ENCODE results near the gene DCXR. TPM values are rescaled to one million over a fixed set of nuclear protein-coding genes. Genes with fewer than 3 reads are reported as not detected.

The DCXR gene
- total RNA-seq, 1 experiment from 2014 or later = 87.8 TPM

DNA sequence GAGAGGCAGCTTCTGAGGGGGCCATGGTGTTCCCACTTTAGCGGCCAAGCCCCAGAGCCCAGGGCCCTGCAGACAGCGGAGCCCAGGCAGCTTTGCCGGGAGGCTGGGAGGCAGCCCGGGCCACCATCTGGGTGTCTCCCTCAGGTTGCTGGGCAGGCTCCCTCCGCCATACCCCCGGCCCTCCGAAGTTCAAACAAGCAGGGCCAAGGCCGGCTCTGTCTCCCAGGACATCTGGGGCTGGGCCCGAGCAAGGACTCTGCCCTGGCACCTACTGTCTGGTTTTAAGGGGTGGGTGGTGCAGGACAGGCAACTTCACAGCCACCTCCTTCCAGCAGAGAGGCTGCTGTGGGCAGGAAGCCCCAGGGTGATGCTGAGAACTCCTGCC lies 25.5 kb upstream of the DCXR start:
- BruUV-seq (replicated peaks) = no TSS peak
- H3K4me3 Mint-ChIP-seq (ENCODE audit: low read depth, unreplicated experiment) = no peak overlapping the region

DNA sequence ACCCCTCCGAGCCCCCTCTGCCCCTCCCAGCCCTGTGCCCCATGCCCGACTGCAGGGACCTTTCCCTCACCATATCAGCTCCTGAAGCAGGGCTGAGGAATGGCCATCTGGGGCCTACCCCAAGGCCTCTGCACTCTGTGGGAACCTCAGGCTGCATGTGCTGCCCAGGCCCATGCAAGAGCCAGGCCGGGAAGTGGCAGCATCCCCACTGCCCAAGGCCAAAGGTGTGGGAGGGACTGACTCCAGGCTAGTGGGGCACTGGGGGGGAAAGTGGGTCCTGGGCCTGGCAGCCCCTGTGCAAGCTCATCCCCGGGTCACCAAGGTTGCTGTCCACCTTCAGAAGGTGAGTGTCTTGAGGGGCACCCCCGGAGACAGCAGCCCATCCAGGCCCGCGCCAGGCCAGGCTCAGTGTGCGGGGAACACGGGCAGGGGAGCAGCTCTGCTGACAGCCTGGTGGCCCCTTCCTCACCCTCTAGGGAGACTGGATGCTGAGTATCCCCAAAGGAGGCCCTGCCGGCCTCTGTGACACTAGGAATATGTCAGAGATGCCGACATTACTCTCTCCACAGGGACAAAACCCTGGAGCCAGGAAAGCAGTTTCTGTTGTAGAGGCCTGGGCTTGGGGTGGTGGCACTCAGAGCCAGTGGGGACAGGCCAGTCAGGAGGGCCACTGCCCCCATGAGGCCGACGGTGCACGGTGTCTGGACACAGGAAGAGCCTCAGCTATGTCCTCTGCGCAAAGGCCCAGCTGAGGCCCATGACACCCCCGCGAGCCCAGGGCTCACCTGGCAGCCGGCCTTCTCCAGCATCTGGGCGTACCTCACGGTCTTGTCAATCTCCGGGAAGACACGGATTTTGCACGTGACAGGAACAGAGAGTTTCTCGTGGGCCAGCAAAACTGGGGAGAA lies 24.8 kb upstream of the DCXR start:
- Mint-ChIP-seq H3K27me3 (ENCODE audit: unreplicated experiment) (no peaks in the 10 kb centered on the region), H3K9me3 (ENCODE audit: low read depth, unreplicated experiment) (no peaks in the 10 kb centered on the region), H3K4me3 (ENCODE audit: low read depth, unreplicated experiment) (no peak overlapping the region), H3K36me3 (ENCODE audit: insufficient read depth, unreplicated experiment) (peaks cover 58% of the 10 kb centered on the region), H3K4me1 (ENCODE audit: low read depth, unreplicated experiment) (no peaks in the 10 kb centered on the region), H3K27ac (ENCODE audit: unreplicated experiment) (no peak overlapping the region)
- CTCF ChIA-PET = no interaction called here
- BruUV-seq (replicated peaks) = no TSS peak
- intact Hi-C loops (cut with micrococcal nuclease; ENCODE audit: unreplicated experiment) = no loop called here
- TF ChIP-seq, protein P1, sequence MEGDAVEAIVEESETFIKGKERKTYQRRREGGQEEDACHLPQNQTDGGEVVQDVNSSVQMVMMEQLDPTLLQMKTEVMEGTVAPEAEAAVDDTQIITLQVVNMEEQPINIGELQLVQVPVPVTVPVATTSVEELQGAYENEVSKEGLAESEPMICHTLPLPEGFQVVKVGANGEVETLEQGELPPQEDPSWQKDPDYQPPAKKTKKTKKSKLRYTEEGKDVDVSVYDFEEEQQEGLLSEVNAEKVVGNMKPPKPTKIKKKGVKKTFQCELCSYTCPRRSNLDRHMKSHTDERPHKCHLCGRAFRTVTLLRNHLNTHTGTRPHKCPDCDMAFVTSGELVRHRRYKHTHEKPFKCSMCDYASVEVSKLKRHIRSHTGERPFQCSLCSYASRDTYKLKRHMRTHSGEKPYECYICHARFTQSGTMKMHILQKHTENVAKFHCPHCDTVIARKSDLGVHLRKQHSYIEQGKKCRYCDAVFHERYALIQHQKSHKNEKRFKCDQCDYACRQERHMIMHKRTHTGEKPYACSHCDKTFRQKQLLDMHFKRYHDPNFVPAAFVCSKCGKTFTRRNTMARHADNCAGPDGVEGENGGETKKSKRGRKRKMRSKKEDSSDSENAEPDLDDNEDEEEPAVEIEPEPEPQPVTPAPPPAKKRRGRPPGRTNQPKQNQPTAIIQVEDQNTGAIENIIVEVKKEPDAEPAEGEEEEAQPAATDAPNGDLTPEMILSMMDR (IDR thresholded peaks at IDR 0.05; ENCODE audit: unreplicated experiment) = no peak
- DNase-seq = no peak

More for the DNA sequence above, 25.5 kb upstream of the DCXR start:
- CTCF ChIA-PET = no interaction called here
- intact Hi-C loops (cut with micrococcal nuclease; ENCODE audit: unreplicated experiment) = no loop called here
- no peak for DNase-seq
- Mint-ChIP-seq H3K4me1 (ENCODE audit: low read depth, unreplicated experiment) (no peaks in the 10 kb centered on the region), H3K9me3 (ENCODE audit: low read depth, unreplicated experiment) (no peaks in the 10 kb centered on the region), H3K27ac (ENCODE audit: unreplicated experiment) (no peak overlapping the region), H3K27me3 (ENCODE audit: unreplicated experiment) (no peaks in the 10 kb centered on the region), H3K36me3 (ENCODE audit: insufficient read depth, unreplicated experiment) (peaks cover 51% of the 10 kb centered on the region)
- TF ChIP-seq, protein P1 (IDR thresholded peaks at IDR 0.05; ENCODE audit: unreplicated experiment) = no peak

DNA sequence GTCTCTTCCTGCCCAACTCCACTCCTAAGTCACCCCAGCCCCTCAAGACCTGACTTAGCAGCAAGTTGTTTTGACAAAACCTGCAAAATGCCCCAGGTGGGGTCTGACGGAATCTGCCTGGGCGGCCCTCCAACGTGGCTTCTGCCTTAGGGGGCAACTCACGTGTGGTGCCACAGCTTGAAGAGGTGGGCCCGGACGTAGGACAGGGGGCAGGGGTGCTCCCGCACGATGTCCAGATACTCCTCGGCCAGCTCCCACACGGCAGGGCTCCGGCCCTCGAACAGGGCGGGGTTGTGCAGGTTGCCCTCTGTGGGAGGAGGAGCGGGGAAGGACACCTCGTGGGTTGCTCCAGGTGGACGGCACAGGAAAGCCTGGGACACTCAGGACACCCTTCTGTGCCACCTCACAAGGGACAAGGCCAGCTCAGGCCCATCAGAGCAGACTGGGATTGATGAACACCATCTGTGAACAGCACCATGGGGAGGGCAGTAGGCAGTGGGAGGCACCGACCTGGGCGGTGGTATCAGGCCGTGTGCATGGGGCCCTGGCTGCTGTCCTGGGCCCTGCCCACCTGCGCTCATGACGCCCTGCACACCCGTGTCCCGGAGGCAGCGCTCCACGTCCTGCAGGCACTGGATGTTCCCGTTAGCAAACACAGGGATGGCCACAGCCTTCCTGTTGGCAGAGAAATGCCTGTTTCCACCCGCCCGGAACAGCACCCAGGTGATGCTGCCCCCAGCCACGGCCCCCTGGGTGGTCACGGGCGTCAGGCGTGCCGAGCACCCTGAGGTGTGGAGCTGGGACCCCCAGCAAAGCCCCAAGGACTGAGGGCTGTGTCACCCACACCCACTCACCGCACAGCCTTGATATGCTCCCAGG lies 23.8 kb upstream of the DCXR start:
- CTCF ChIA-PET = no interaction called here
- BruUV-seq (replicated peaks) = no TSS peak
- Mint-ChIP-seq H3K4me1 (ENCODE audit: low read depth, unreplicated experiment) (no peaks in the 10 kb centered on the region), H3K27me3 (ENCODE audit: unreplicated experiment) (no peaks in the 10 kb centered on the region), H3K36me3 (ENCODE audit: insufficient read depth, unreplicated experiment) (peaks cover 64% of the 10 kb centered on the region), H3K9me3 (ENCODE audit: low read depth, unreplicated experiment) (no peaks in the 10 kb centered on the region), H3K4me3 (ENCODE audit: low read depth, unreplicated experiment) (no peak overlapping the region), H3K27ac (ENCODE audit: unreplicated experiment) (no peak overlapping the region)
- no peak for DNase-seq
- intact Hi-C loops (cut with micrococcal nuclease; ENCODE audit: unreplicated experiment) = no loop called here
- TF ChIP-seq, protein P1 (IDR thresholded peaks at IDR 0.05; ENCODE audit: unreplicated experiment) = no peak

GRCh38 chr17:82060614-82061013 lies 23.1 kb upstream of the DCXR start:
- intact Hi-C loops (cut with micrococcal nuclease; ENCODE audit: unreplicated experiment) = no loop called here
- no peak for DNase-seq
- Mint-ChIP-seq H3K9me3 (ENCODE audit: low read depth, unreplicated experiment) (no peaks in the 10 kb centered on the region), H3K27me3 (ENCODE audit: unreplicated experiment) (no peaks in the 10 kb centered on the region), H3K27ac (ENCODE audit: unreplicated experiment) (no peak overlapping the region), H3K36me3 (ENCODE audit: insufficient read depth, unreplicated experiment) (peaks cover 64% of the 10 kb centered on the region), H3K4me1 (ENCODE audit: low read depth, unreplicated experiment) (no peaks in the 10 kb centered on the region), H3K4me3 (ENCODE audit: low read depth, unreplicated experiment) (no peak overlapping the region)
- no TSS peak for BruUV-seq (replicated peaks)
- CTCF ChIA-PET = no interaction called here
- TF ChIP-seq, protein P1 (IDR thresholded peaks at IDR 0.05; ENCODE audit: unreplicated experiment) = no peak
